Fibroblast of lung (primary cell): ENCODE measurements around the gene DOK3. TPM values are rescaled to one million over a fixed set of nuclear protein-coding genes. Genes with fewer than 3 reads are reported as not detected.

Source experiments
- DNase-seq, 2 donors: peaks; one replicate each; pipeline versions ENCODE4 v3.0.0 to v3.0.0-alpha.2; 2010; ENCODE audit warnings: low read depth in 2 of 2
- H2AFZ ChIP-seq: 2 replicates; pipeline ENCODE4 v1.5.1; 2012; ENCODE audit warnings: low read length, control low read depth, inconsistent platforms
- H3K27ac ChIP-seq: 2 replicates; pipeline ENCODE4 v1.5.1; 2011; ENCODE audit warnings: low read length, control low read depth; ENCODE audit not compliant: insufficient read depth
- H3K27me3 ChIP-seq: 2 replicates; pipeline ENCODE4 v1.5.1; 2011; ENCODE audit warnings: mild to moderate bottlenecking, low read length; ENCODE audit not compliant: control insufficient read depth, insufficient read depth
- H3K36me3 ChIP-seq: 2 replicates; pipeline ENCODE4 v1.5.1; 2011; ENCODE audit warnings: low read length; ENCODE audit not compliant: control insufficient read depth, insufficient read depth
- H3K4me1 ChIP-seq: 2 replicates; pipeline ENCODE4 v1.5.1; 2011; ENCODE audit warnings: low read length; ENCODE audit not compliant: control insufficient read depth, insufficient read depth; ENCODE audit errors: extremely low read depth
- H3K4me2 ChIP-seq: 2 replicates; pipeline ENCODE4 v1.5.1; 2011; ENCODE audit warnings: low read length, control low read depth; ENCODE audit not compliant: insufficient read depth; ENCODE audit errors: extremely low read depth
- H3K4me3 ChIP-seq, 4 experiments: fragments of 200-600 bp in 1 of 4; sonication (generic) in 1 of 4; replicated peaks in 1 of 4; 2 replicates each; pipeline ENCODE4 v1.5.1; 2011 to 2016; ENCODE audit warnings: low read length in 4 of 4, low read depth in 3 of 4, mild to moderate bottlenecking in 3 of 4, control low read depth in 2 of 4, inconsistent platforms in 1 of 4, mixed read lengths in 1 of 4; ENCODE audit not compliant: insufficient read depth in 1 of 4; ENCODE audit errors: control extremely low read depth in 1 of 4
- H3K79me2 ChIP-seq: 2 replicates; pipeline ENCODE4 v1.5.1; 2012; ENCODE audit warnings: mild to moderate bottlenecking, low read length, inconsistent platforms; ENCODE audit not compliant: control insufficient read depth, insufficient read depth
- H3K9ac ChIP-seq: 2 replicates; pipeline ENCODE4 v1.5.1; 2011; ENCODE audit warnings: mild to moderate bottlenecking, low read length, control low read depth; ENCODE audit not compliant: insufficient read depth
- H3K9me3 ChIP-seq: 2 replicates; pipeline ENCODE4 v1.5.1; 2012; ENCODE audit warnings: low read depth, low read length; ENCODE audit not compliant: control insufficient read depth, insufficient read depth
- H4K20me1 ChIP-seq: 2 replicates; pipeline ENCODE4 v1.5.1; 2011; ENCODE audit warnings: low read length; ENCODE audit not compliant: control insufficient read depth, insufficient read depth; ENCODE audit errors: extremely low read depth
- EZH2 ChIP-seq: IDR thresholded peaks from 2 replicates; pipeline ENCODE4 v1.5.1; 2012; ENCODE audit warnings: low read length, control low read depth, mild to moderate bottlenecking; ENCODE audit errors: missing control alignments
- polyA plus RNA-seq, 2 donors: library from polyadenylated mRNA; depleted of rRNA in 1 of 2; stranded (reverse) in 1 of 2; unstranded in 1 of 2; fragments of >200 nt; gene quantifications; 2 replicates each; pipeline ENCODE4 v1.2.1, GENCODE V29; 2011 to 2012; ENCODE audit warnings: missing spikeins in 1 of 2
- total RNA-seq: library from RNA; depleted of rRNA; stranded (reverse); fragments of >200 nt; gene quantifications from 2 replicates; pipeline ENCODE4 v1.2.1, GENCODE V29; 2014
- TF ChIP-seq, protein P1 (sequence below), 2 donors: IDR thresholded peaks in 1 of 2; conservative IDR thresholded peaks in 1 of 2; 1 replicate in 1 of 2; 2 replicates in 1 of 2; pipeline ENCODE4 v1.5.1; 2011 to 2012; ENCODE audit warnings: low read length in 2 of 2, control low read depth in 1 of 2, inconsistent platforms in 1 of 2, low read depth in 1 of 2, mild to moderate bottlenecking in 1 of 2

Gene DOK3
- total and polyA plus RNA-seq, 2 donors (not counting 1 experiment from before 2014, with no cell fraction given) = 0.99 to 1.5 TPM

DNA sequence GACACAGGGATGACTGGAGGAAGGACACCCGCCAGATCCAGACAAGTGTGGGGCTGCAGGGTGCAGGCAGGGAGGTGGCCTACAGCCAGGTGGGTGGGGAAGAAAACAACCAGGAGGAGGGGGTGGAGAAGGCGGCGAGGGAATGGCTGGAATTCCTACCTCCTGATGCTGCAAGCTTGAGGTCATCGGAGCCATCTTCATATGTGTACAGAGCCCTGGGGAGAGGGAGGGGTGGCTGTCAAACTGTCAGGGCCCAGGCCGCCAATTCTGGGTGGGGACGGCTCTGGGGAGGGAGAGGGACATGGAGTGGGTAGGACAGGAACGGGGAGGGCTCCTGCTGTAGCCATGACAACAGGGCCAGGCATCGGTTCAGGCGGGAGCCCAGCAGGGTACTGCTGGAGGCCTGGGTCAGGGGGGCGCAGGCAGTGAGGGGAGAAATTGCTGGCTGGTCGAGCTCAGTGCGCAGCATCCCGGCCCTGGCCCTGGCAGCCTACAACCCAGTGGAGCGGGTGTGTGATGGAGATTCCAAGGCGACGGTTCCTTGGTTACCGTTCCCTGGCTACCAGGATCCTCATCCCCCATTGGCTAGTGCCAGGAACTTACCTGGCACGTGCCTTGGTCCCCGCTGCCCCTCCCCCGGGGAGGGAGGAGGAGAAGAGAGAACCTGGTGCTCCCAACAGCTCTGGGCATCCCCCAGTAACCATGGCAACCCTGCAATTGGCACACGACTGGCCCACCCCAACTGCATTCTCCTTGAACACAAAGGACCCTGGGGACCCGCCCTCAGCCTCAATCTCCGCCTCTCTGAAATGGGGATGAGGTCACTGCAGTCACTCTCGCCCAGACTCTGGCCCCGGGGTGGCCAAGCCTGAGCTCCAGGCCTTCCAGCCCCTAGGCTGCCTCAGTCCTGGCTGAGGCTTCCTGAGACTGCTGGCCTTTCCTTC, 40.7 kb downstream of the DOK3 start:
- DNase-seq = peak in 1 of 2 donors; percentile 81
- peak overlapping the region; percentile 25 for H3K4me2 ChIP-seq
- H3K4me3 ChIP-seq = no peak overlapping the region
- H3K9ac ChIP-seq = no peak overlapping the region
- H3K79me2 ChIP-seq = peaks cover 42% of the 10 kb centered on the region
- no peak for TF ChIP-seq EZH2
- TF ChIP-seq, protein P1, sequence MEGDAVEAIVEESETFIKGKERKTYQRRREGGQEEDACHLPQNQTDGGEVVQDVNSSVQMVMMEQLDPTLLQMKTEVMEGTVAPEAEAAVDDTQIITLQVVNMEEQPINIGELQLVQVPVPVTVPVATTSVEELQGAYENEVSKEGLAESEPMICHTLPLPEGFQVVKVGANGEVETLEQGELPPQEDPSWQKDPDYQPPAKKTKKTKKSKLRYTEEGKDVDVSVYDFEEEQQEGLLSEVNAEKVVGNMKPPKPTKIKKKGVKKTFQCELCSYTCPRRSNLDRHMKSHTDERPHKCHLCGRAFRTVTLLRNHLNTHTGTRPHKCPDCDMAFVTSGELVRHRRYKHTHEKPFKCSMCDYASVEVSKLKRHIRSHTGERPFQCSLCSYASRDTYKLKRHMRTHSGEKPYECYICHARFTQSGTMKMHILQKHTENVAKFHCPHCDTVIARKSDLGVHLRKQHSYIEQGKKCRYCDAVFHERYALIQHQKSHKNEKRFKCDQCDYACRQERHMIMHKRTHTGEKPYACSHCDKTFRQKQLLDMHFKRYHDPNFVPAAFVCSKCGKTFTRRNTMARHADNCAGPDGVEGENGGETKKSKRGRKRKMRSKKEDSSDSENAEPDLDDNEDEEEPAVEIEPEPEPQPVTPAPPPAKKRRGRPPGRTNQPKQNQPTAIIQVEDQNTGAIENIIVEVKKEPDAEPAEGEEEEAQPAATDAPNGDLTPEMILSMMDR (conservative IDR thresholded peaks at IDR 0.05 in 1 of 2, IDR thresholded peaks at IDR 0.05 in 1 of 2; ENCODE audit: low read depth in 1 of 2, low read length in 2 of 2) = no peak
- no peaks in the 10 kb centered on the region for H4K20me1 ChIP-seq
- H3K27me3 ChIP-seq = no peaks in the 10 kb centered on the region
- no peaks in the 10 kb centered on the region for H3K9me3 ChIP-seq
- H3K27ac ChIP-seq = peak overlapping the region; percentile 82
- H3K4me1 ChIP-seq = peaks cover 32% of the 10 kb centered on the region
- H2AFZ ChIP-seq = no peak overlapping the region
- peaks cover 38% of the 10 kb centered on the region for H3K36me3 ChIP-seq

DNA sequence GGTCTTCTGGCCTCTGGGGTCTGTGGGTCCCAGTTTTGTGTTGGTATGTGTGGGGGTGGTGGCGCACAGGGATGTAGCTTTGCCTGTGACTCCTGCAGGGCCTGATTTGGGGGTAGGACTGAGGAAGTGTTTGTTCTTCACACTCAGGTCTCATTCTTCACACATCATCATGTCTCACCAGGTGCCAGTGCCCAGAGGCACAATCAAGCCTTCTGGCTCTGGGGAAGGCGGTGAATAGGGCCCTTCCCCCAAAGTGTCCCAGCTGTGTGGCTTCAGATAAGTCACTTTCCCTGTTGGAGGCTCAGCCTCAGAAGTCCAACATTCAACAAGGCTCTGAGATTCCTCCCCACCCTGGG, 41.3 kb downstream of the DOK3 start:
- Histone ChIP-seq H3K9me3 (no peaks in the 10 kb centered on the region), H3K4me3 (no peak overlapping the region), H2AFZ (no peak overlapping the region), H3K27ac (no peak overlapping the region), H3K27me3 (no peaks in the 10 kb centered on the region), H3K36me3 (peaks cover 38% of the 10 kb centered on the region), H3K79me2 (peaks cover 42% of the 10 kb centered on the region), H4K20me1 (no peaks in the 10 kb centered on the region), H3K4me2 (no peak overlapping the region), H3K4me1 (peaks cover 32% of the 10 kb centered on the region), H3K9ac (no peak overlapping the region)
- no peak for DNase-seq
- TF ChIP-seq EZH2 = no peak
- TF ChIP-seq, protein P1 (conservative IDR thresholded peaks at IDR 0.05 in 1 of 2, IDR thresholded peaks at IDR 0.05 in 1 of 2; ENCODE audit: low read depth in 1 of 2, low read length in 2 of 2) = no peak

DNA sequence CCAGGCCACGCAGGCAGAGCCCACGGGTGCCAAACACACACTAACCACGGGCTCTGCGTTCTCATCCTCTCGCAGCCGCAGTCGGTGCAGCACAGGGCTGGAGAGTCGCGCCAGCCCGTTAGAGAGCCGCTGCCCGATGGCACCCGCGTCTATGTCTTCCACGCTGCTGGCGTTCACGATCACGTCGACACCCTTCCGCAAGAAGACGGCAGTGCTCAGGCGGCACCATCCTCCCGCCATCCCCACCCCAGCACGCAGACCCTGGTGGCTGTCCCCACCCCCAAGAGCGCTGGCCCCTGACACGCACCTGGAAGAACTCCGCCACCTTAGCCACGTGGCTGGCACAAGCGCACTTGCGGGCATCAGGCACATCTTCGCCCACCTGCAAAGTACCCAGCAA, 42.2 kb downstream of the DOK3 start:
- Histone ChIP-seq H3K36me3 (peaks cover 39% of the 10 kb centered on the region), H4K20me1 (no peaks in the 10 kb centered on the region), H3K27me3 (no peaks in the 10 kb centered on the region)

More for the DNA sequence above, 42.2 kb downstream of the DOK3 start:
- Histone ChIP-seq H3K27ac (no peak overlapping the region), H3K4me2 (no peak overlapping the region), H3K79me2 (peaks cover 39% of the 10 kb centered on the region), H3K4me3 (no peak overlapping the region), H3K4me1 (peaks cover 32% of the 10 kb centered on the region), H2AFZ (no peak overlapping the region), H3K9me3 (no peaks in the 10 kb centered on the region), H3K9ac (no peak overlapping the region)
- DNase-seq = no peak
- TF ChIP-seq, protein P1 (conservative IDR thresholded peaks at IDR 0.05 in 1 of 2, IDR thresholded peaks at IDR 0.05 in 1 of 2; ENCODE audit: low read depth in 1 of 2, low read length in 2 of 2) = no peak
- no peak for TF ChIP-seq EZH2
